K562 (cell line): ENCODE data around the gene CD160.

Source experiments
- CHAMP1 ChIP-seq: fragments of 450-650 bp; IDR thresholded peaks from 2 replicates; pipeline ENCODE4 v1.6.1; 2016; ENCODE audit warnings: mild to moderate bottlenecking
- CHD1 ChIP-seq: fragments of 200-600 bp; sonication (generic); IDR thresholded peaks from one replicate; pipeline ENCODE4 v1.6.1; 2012; ENCODE audit warnings: mild to moderate bottlenecking, moderate library complexity, low read length, inconsistent platforms
- ELF4 ChIP-seq: fragments of 450-650 bp; formaldehyde crosslinking; IDR thresholded peaks from 2 replicates; pipeline ENCODE4 v1.4.0; 2022; ENCODE audit warnings: missing genetic modification characterization
- SOX6 ChIP-seq: fragments of 450-650 bp; IDR thresholded peaks from 2 replicates; pipeline ENCODE4 v1.6.1; 2014; ENCODE audit warnings: mild to moderate bottlenecking
- TAF1 ChIP-seq: IDR thresholded peaks from 2 replicates; pipeline ENCODE4 v1.6.1; 2011; ENCODE audit warnings: mild to moderate bottlenecking, low read length, moderate library complexity; ENCODE audit not compliant: insufficient read depth, control insufficient read depth, severe bottlenecking; ENCODE audit errors: extremely low read depth
- XRCC5 ChIP-seq: fragments of 200-400 bp; formaldehyde crosslinking; IDR thresholded peaks from 2 replicates; pipeline ENCODE4 v1.6.1; 2017; ENCODE audit warnings: low read depth, mild to moderate bottlenecking, low read length
- ZNF23 ChIP-seq: fragments of 250-450 bp; sonication (Bioruptor Pico); IDR thresholded peaks from 2 replicates; pipeline ENCODE4 v1.4.0; 2020; ENCODE audit warnings: mild to moderate bottlenecking
- ZNF239 ChIP-seq: fragments of 250-450 bp; sonication (Bioruptor Pico); IDR thresholded peaks from 2 replicates; pipeline ENCODE4 v1.4.0; 2020; ENCODE audit warnings: mild to moderate bottlenecking
- TF ChIP-seq, protein P1 (sequence below): sonication (generic); formaldehyde crosslinking; IDR thresholded peaks from 2 replicates; pipeline ENCODE4 v1.9.0; 2022; ENCODE audit warnings: mild to moderate bottlenecking, missing genetic modification reagents
- TF ChIP-seq, protein P2 (sequence below), 3 experiments: IDR thresholded peaks in 2 of 3; conservative IDR thresholded peaks in 1 of 3; 2 replicates each; pipeline ENCODE4 v1.5.1; 2011 to 2012; ENCODE audit warnings: low read length in 3 of 3, mild to moderate bottlenecking in 3 of 3, control low read depth in 2 of 3, improper control_type of control experiment in 1 of 3, inconsistent platforms in 1 of 3, low read depth in 1 of 3, mixed read lengths in 1 of 3, moderate library complexity in 1 of 3; ENCODE audit not compliant: insufficient read depth in 2 of 3

DNA sequence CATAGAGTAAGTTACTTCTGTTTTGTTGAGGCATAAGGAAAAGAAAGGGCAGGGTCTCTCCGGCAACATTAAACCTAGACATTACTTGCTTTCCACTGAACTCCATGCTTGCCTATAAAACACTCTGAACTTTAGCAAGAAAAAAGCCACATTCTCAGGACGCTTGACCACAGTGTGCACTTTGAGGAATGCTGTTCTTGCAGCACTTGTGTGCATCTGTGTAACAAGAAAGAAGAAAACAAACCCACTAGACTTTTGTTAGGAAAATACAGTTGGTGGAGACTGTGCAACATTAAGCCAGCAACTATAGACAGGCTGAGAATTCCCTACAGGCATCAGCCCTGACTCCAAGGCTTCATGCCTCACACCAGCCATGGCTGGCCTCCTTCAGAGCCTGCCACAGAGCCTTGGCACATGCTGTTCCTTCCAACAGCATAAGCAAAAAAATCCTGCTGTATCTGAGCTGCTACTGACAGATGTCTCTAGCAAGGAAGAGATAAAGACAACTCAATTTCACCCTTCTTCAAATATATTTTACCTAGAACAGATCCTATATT is 17.9 kb upstream of the CD160 start:
- TF ChIP-seq XRCC5 (no peak), ZNF23 (no peak), ZNF239 (CRISPR knock-in tag) (no peak), ELF4 (CRISPR knock-in tag) (no peak), CHD1 (no peak), CHAMP1 (no peak), SOX6 (no peak), TAF1 (no peak)
- TF ChIP-seq, protein P1, sequence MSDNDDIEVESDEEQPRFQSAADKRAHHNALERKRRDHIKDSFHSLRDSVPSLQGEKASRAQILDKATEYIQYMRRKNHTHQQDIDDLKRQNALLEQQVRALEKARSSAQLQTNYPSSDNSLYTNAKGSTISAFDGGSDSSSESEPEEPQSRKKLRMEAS, result no peak
- TF ChIP-seq, protein P2, sequence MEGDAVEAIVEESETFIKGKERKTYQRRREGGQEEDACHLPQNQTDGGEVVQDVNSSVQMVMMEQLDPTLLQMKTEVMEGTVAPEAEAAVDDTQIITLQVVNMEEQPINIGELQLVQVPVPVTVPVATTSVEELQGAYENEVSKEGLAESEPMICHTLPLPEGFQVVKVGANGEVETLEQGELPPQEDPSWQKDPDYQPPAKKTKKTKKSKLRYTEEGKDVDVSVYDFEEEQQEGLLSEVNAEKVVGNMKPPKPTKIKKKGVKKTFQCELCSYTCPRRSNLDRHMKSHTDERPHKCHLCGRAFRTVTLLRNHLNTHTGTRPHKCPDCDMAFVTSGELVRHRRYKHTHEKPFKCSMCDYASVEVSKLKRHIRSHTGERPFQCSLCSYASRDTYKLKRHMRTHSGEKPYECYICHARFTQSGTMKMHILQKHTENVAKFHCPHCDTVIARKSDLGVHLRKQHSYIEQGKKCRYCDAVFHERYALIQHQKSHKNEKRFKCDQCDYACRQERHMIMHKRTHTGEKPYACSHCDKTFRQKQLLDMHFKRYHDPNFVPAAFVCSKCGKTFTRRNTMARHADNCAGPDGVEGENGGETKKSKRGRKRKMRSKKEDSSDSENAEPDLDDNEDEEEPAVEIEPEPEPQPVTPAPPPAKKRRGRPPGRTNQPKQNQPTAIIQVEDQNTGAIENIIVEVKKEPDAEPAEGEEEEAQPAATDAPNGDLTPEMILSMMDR (IDR thresholded peaks at IDR 0.05 in 2 of 3, conservative IDR thresholded peaks at IDR 0.05 in 1 of 3; ENCODE audit: insufficient read depth in 2 of 3, low read depth in 1 of 3, low read length in 3 of 3), result no peak
